GM10847 (cell line): ENCODE data around the gene GTF2F2.

Source experiments
- POLR2A ChIP-seq: IDR thresholded peaks from 2 replicates; pipeline ENCODE4 v1.6.1; 2011; ENCODE audit not compliant: insufficient read length; ENCODE audit errors: extremely low read depth

GTF2F2 gene

DNA sequence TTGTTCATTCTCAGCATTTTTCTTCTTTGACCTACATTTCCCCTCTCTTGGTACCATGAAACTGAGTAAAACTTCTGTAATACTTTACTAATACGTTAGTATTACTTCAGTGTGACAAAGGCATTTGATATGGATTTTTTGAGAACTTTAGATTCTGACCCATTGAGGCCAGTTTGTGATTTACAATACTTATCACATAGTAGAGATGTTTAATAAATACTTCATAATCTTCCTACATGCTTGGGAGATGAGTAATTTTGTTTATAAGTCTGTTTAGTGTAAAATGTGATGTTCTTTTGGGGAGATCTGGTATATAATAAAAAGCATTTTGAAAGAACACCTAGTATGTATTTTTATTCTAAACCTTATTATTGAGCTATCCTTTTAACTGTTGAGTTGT, 29.7 kb downstream of the GTF2F2 start:
- no peak for TF ChIP-seq POLR2A

DNA sequence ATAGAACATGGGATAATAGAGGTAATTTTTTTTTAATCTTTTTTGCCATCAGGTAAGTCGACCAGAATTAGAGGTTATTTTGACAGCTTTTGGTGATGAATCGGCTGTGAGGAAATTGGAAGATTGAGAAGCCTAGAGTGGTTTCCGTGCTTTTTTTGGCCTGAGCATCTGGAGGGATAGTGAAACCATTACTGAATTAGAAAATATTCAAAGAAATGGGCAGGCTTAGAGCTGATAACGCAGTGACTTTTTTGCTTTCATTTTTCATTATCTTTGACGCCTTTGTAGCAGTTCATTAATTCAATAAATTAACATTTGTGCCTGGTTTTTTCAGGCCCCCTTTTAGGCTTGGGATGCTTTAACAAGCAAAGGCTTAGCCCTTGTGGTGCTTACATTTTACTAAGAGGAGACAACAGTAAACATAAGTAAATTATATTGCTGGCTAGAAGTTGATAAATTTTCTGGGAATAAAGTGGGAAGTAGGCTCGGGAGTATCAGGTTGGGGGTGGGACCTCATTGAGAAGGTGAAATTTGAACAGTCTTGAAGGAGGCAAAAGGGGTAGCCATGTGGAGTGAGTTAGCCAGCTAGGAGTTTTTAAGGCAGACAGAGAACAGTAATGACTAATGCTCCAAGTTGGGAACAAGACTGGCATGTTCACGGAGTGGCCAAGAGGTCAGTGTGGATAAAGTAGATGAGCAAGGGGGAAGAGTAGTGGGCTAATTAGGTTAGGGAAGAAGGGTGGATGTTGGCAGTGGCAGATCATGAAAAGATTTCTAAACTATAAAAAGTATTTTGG, 36.5 kb downstream of the GTF2F2 start:
- no peak for TF ChIP-seq POLR2A

- no peak for TF ChIP-seq POLR2A
Observed at GRCh38 chr13:45162194-45162593, 41.9 kb downstream of the GTF2F2 start.

GRCh38 chr13:45162821-45163220, 42.5 kb downstream of the GTF2F2 start:
- TF ChIP-seq POLR2A = no peak

- TF ChIP-seq POLR2A = no peak
Observed at GRCh38 chr13:45166858-45167257, 46.5 kb downstream of the GTF2F2 start.

GRCh38 chr13:45167611-45168554, 47.6 kb downstream of the GTF2F2 start:
- TF ChIP-seq POLR2A = no peak

DNA sequence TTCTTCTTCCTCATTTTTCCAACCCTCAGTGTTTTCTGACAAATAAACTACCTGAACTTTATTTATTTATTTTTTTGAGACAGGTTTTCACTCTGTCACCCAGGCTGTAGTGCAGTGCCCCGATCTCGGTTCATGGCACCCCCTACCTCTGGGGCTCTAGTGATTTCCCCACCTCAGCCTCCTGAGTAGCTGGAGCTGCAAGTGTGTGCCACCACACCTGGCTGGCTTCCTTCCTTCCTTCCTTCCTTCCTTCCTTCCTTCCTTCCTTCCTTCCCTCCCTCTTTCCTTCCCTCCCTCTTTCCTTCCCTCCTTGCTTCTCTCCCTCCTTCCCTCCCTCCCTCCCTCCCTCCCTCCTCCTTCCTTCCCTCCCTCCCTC, 48.2 kb downstream of the GTF2F2 start:
- no peak for TF ChIP-seq POLR2A

DNA sequence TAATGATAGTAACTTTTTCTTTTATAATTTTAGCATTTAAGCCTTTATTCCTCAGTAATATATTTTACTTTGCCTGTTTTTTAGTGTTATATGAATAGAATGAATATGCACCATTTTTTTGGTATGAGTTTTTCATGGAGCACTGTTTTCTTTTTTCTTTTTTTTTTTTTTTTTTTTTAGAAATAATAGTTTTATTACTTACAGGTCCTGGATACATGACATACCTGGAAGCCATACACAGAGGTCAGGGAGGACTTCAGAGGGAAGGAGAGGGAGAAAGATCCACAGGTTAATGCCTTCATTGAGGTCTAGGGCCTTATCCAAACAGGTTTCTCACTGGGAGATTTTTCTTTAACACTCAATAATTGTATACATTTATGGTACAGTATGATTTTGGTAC, 54.2 kb downstream of the GTF2F2 start:
- TF ChIP-seq POLR2A = no peak

DNA sequence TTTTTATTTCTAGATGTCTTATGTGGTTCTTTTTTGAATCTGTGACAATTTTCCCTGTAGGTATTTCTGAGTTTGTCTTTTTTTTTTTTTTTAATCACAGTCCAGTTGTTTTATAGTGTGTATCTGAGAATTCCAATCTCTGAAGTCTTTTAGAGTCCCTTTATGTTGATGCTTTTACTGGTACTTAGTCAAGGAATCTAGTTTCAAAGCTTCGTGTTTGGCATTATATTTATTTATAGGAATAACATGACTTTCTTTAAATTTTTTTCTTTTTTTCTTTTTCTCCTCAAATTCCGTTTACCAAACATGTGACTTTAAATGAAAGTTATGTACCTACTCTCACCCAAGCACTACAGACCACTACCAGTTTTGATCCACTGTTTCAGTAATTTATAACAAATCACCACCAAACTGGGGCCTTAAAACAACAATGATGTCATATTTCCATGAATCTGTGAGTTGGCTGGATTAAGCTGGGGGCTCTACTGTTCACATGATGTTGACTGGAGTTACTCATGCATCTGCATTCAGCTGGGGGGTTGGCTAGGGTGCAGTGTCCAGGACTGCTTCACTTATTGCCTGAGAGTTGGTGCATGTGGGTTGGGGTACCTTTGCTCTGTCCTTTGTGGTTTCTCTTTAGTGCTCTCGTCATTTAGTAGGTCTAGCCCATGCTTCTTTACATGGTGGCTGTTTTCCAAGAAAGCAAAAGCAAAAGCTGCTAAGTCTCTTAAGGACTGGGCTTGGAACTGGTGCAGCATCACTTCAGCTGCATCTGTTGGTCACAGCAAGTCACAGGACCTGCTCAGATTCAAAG, 58.2 kb downstream of the GTF2F2 start:
- TF ChIP-seq POLR2A = no peak

GRCh38 chr13:45179428-45179827, 59.1 kb downstream of the GTF2F2 start:
- TF ChIP-seq POLR2A = no peak

DNA sequence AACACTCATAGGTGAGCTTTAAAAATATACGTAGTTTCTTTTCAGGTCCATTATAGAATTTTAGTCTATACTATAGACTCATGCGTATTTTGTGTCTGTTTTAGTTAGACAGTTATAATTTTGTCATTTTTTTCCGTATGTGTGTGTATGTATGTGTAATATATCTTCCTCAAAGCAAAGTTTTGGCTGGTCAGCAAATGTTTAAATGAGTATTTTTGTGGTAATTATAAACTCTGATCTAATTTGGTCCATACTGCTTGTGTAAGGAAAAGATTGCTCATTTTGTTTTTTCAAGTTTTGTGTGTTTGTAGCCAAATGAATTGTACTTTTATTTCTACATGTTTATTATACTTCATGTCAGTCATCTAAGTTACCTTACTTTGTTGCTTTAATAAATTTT, 60.0 kb downstream of the GTF2F2 start:
- no peak for TF ChIP-seq POLR2A

- TF ChIP-seq POLR2A = no peak
Observed at GRCh38 chr13:45180713-45181601, 60.6 kb downstream of the GTF2F2 start.

DNA sequence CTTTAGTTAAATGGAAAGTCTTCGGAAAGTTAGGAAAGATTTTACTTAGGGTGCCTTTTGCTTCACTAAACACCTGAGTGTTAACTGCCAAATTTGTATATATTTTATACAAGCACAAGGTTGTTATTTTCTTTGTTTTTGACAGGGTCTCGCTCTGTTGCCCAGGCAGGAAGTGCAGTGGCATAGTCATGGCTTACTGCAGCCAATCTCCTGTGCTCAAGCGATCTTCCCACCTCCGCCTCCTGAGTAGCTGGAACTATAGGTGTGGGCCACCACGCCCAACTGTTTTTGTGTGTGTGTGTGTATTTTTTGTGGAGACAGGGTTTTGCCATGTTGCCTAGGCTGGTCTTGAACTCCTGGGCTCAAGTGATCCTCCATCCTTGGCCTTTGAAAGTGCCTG, 64.4 kb downstream of the GTF2F2 start:
- TF ChIP-seq POLR2A = no peak

DNA sequence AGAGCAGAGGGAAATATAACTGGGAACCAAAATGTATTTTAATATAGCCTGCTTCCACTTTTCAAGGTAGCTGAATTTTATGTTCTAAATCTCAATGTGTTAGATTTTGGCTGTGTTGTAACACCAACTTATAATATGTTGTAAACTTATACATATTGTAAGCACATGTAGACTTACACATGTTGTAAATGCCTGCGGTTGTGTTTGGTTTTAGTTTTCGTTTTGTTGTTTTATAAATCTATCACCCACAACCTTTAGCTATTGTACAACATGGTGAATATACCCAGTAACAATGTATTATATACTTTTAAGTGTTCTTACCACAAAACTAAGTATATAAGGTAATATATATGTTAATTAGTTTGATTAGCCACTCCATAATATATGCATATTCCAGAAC, 65.0 kb downstream of the GTF2F2 start:
- TF ChIP-seq POLR2A = no peak
